BJ (cell line): ENCODE measurements around the gene ZNF497. TPM values are rescaled to one million over a fixed set of nuclear protein-coding genes. Genes with fewer than 3 reads are reported as not detected.

ENCODE experiments used
- CTCF ChIA-PET: fragments of 350-600 bp; formaldehyde crosslinking; extraction: SDS; loops from one replicate; lab custom pipeline; 2021; ENCODE audit warnings: antibody characterized with exemption, inconsistent platforms; lab: Yijun Ruan, JAX
- POLR2A ChIA-PET: fragments of 300-600 bp; sonication (Branson Sonifier 250); formaldehyde crosslinking; extraction: SDS; loops from one replicate; lab custom pipeline; 2021; ENCODE audit warnings: antibody characterized with exemption; lab: Charles Lee
- DNase-seq: peaks from one replicate; pipeline ENCODE4 v3.0.0-alpha.2; 2011; ENCODE audit warnings: low read depth
- H3K27me3 ChIP-seq: 2 replicates; pipeline ENCODE4 v1.6.0; 2011; ENCODE audit warnings: low read length; ENCODE audit not compliant: control insufficient read depth, insufficient read depth
- H3K36me3 ChIP-seq: 2 replicates; pipeline ENCODE4 v1.5.1; 2011; ENCODE audit warnings: low read length; ENCODE audit not compliant: control insufficient read depth, insufficient read depth
- H3K4me3 ChIP-seq: 2 replicates; pipeline ENCODE4 v1.5.1; 2011; ENCODE audit warnings: low read depth, mild to moderate bottlenecking, control low read depth, low read length
- polyA plus RNA-seq: library from polyadenylated mRNA; depleted of rRNA; stranded (reverse); fragments of >200 nt; gene quantifications from 2 replicates; pipeline ENCODE4 v1.2.3, GENCODE V29; 2011
- TF ChIP-seq, protein P1 (sequence below): IDR thresholded peaks from 2 replicates; pipeline ENCODE4 v1.5.1; 2011; ENCODE audit warnings: low read depth, mild to moderate bottlenecking, control low read depth, inconsistent platforms, low read length, moderate library complexity; ENCODE audit not compliant: insufficient read depth

The ZNF497 gene
- polyA plus RNA-seq, 1 experiment: 0.20 TPM

DNA sequence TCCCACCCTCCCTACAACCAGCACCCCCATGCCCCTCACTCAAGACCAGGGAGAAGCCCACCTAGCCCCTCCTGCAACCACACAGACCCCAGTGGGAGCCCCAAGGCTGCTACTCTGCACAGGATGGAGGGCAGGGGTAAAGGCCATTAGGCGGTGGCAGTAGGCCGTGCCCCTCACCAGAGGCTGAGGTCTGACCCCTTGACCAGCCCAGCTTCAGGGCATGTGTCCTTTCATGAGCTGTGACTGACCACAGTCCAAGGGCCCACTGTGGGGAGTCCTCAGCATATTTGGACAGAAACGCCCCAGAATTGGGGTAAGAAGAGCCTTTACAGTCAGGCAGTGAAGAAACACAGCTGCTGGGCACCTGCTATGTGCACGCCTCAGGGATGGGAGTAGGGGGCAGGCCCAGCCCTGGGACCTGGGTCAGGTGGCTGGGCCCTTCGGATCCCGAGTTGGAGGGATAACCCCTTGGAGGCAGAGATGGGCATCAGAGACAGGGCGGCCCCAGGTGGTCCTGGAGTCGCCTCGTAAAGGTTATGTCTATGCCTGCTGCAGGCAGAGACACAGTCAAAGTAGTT, 22.9 kb upstream of the ZNF497 start:
- ChIA-PET POLR2A (no interaction called here), CTCF (no interaction called here)
- Histone ChIP-seq H3K4me3 (no peak overlapping the region), H3K27me3 (no peaks in the 10 kb centered on the region), H3K36me3 (peaks cover 2% of the 10 kb centered on the region)
- no peak for DNase-seq
- TF ChIP-seq, protein P1, sequence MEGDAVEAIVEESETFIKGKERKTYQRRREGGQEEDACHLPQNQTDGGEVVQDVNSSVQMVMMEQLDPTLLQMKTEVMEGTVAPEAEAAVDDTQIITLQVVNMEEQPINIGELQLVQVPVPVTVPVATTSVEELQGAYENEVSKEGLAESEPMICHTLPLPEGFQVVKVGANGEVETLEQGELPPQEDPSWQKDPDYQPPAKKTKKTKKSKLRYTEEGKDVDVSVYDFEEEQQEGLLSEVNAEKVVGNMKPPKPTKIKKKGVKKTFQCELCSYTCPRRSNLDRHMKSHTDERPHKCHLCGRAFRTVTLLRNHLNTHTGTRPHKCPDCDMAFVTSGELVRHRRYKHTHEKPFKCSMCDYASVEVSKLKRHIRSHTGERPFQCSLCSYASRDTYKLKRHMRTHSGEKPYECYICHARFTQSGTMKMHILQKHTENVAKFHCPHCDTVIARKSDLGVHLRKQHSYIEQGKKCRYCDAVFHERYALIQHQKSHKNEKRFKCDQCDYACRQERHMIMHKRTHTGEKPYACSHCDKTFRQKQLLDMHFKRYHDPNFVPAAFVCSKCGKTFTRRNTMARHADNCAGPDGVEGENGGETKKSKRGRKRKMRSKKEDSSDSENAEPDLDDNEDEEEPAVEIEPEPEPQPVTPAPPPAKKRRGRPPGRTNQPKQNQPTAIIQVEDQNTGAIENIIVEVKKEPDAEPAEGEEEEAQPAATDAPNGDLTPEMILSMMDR: no peak

DNA sequence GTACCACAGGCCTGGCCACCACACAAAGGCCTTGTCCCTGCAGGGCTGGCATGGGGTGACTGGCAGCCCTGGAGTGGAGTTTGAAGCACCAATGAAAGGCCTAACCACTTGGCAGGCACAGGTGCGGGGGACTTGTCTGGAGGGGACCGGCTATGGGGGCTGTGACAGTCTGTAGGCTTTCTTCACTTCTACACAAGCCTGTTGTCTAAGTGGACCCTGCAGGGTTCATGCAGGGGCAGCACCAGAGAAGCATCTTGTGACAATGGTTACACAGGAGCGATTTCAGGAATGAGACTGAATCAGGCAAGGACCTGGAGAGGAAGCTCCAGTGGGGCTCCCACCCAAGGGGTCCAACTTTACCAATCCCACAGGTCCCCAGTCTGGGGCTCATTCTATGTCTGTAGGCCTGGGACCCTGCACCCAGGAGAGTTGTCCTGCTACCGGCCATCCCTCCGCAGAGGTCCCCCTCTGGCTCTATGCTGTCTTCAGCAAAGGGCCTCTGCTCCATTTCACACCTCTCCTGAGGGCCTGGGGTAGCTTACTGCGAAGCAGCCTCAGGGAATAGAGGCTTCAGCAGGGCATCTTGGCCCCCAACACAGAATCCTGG, 20.5 kb upstream of the ZNF497 start:
- Histone ChIP-seq H3K27me3 (no peaks in the 10 kb centered on the region), H3K4me3 (no peak overlapping the region), H3K36me3 (no peaks in the 10 kb centered on the region)
- ChIA-PET POLR2A (interaction anchor here (0.7 kb wide), 1 partner anchor 20 kb away, joined by 9 read pairs; the partner anchor contains the start of gene ZNF497), CTCF (no interaction called here)
- DNase-seq: no peak
- TF ChIP-seq, protein P1: no peak

DNA sequence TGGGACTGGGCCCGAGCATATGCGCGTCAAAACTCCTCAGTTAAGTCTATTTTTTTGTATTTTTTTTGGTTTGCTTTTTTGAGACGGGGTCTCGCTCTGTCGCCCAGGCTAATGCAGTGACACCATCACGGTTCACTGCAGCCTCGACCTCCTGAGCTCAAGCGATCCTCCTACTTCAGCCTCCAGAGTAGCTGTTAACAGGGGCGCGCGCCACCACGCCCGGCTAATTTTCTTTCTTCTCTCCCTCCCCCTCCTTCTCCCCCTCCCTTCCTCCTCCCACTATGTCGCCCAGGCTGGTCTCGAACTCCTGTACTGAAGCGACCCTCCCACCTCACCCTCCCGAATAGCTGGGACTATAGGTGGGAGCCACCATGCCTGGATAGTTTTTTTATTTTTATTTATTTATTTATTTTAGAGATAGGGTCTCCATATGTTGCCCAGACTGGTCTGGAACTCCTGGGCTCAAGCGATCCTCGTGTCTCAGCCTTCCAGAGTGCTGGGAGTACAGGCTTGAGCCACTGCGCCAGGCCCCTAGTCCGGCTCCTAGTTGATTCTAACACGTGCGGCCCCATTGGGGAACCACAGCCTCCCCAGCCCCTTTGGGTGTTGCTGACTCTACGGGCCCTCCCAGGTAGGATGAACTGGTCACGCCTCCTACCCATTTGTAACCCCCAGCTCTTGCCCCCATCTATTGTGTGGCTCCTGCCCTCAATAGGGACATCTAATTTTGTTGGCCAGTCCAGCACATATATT, 19.1 kb upstream of the ZNF497 start:
- DNase-seq: no peak
- Histone ChIP-seq H3K27me3 (no peaks in the 10 kb centered on the region), H3K4me3 (peak overlapping the region; percentile 62), H3K36me3 (no peaks in the 10 kb centered on the region)
- ChIA-PET CTCF (interaction anchor here (0.6 kb wide), 1 partner anchor 169 kb away, joined by 3 read pairs; no protein-coding TSS in a partner anchor), POLR2A (interaction anchor here (0.7 kb wide), 1 partner anchor 25 kb away, joined by 3 read pairs; no protein-coding TSS in a partner anchor)
- TF ChIP-seq, protein P1: no peak

DNA sequence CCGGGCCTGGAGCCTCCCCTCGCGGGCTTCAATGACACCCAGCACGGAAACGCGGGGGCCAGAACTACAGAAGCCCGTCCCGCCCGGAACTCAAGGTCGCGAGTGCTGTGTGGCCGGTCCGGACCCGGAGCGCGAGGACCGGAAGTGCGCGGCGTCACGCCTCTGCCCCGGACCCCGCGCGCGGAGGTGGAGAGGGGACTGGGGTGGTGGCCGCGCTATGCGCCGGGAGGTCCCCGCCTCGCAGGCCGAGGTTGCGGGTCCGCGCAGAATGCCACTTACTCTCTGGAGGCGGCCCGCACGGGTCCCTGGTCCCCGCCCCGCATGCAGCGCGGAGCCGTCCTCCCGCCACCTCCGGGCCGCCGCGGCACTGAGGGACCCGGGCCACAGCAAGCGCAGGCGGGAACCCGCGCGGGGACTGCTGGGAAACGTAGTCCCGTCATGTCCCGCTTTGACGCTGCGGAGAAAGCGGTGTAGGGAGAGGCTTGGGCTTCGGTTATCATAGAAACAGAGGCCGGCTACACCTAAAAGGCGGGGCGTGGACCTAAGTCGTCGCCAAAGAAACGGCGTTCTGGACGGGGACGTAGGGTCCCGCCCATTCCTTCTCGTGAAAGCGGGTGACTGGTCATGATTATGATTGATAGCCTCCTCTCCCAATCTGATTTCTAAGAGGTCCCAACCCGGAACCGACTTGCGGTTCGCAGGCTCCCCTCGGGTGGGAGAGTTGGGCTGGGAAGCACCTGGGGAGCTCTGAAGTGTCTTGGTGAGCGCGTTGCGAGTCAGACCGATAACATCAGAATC, 18.3 kb upstream of the ZNF497 start, which contains the start of gene ZNF837:
TSS of gene ZNF837 (minus strand) at position 369 of the 798 bp plus-strand sequence. CDS start 11,698 bp downstream, outside the sequence.
- peak; percentile 100 for DNase-seq
- POLR2A ChIA-PET: interaction anchor here (0.7 kb wide), 1 partner anchor 24 kb away, joined by 3 read pairs; no protein-coding TSS in a partner anchor
- TF ChIP-seq, protein P1: no peak

More for the DNA sequence above, 18.3 kb upstream of the ZNF497 start, which contains the start of gene ZNF837:
- no peaks in the 10 kb centered on the region for H3K27me3 ChIP-seq
- H3K36me3 ChIP-seq: no peaks in the 10 kb centered on the region
- peak within 1 kb of the TSS; percentile 62 for H3K4me3 ChIP-seq
- CTCF ChIA-PET: interaction anchor here (0.6 kb wide), 1 partner anchor 168 kb away, joined by 3 read pairs; no protein-coding TSS in a partner anchor
